GM12878 (cell line): Measurements from ENCODE around the gene DLX1.

Experiments
- EZH2 ChIP-seq: IDR thresholded peaks from 2 replicates; pipeline ENCODE4 v1.6.1; 2012; ENCODE audit warnings: low read depth, mild to moderate bottlenecking, control low read depth, inconsistent platforms, low read length, borderline replicate concordance; ENCODE audit not compliant: control insufficient read depth
- FOS ChIP-seq: IDR thresholded peaks from 3 replicates; pipeline ENCODE4 v1.6.1; 2011; ENCODE audit warnings: borderline replicate concordance; ENCODE audit not compliant: insufficient read length; ENCODE audit errors: extremely low read depth
- HCFC1 ChIP-seq: fragments of 150-350 bp; IDR thresholded peaks from 2 replicates; pipeline ENCODE4 v1.6.1; 2014; ENCODE audit warnings: low read length
- MYC ChIP-seq: IDR thresholded peaks from 2 replicates; pipeline ENCODE4 v1.6.1; 2011; ENCODE audit warnings: mild to moderate bottlenecking, low read length, moderate library complexity, inconsistent platforms; ENCODE audit not compliant: insufficient read depth, insufficient replicate concordance, insufficient read length, severe bottlenecking
- NR2C2 ChIP-seq: IDR thresholded peaks from 2 replicates; pipeline ENCODE4 v1.6.1; 2011; ENCODE audit warnings: borderline replicate concordance, low read depth; ENCODE audit not compliant: control insufficient read depth, insufficient read length
- NR2F1 ChIP-seq: fragments of 450-650 bp; conservative IDR thresholded peaks from 2 replicates; pipeline ENCODE4 v1.6.1; 2017; ENCODE audit warnings: mild to moderate bottlenecking
- TARDBP ChIP-seq: IDR thresholded peaks from 2 replicates; pipeline ENCODE4 v1.6.1; 2016; ENCODE audit warnings: borderline replicate concordance
- ZNF274 ChIP-seq: IDR thresholded peaks from one replicate; pipeline ENCODE4 v1.8.0; 2011; ENCODE audit not compliant: insufficient read length, insufficient read depth
- ZZZ3 ChIP-seq: IDR thresholded peaks from 2 replicates; pipeline ENCODE4 v1.6.1; 2011; ENCODE audit warnings: low read depth; ENCODE audit not compliant: control insufficient read depth, insufficient read length
- TF ChIP-seq, protein P1 (sequence below): fragments of 450-650 bp; IDR thresholded peaks from 2 replicates; pipeline ENCODE4 v1.6.1; 2017; ENCODE audit warnings: mild to moderate bottlenecking
- TF ChIP-seq, protein P2 (sequence below): fragments of 450-650 bp; IDR thresholded peaks from 2 replicates; pipeline ENCODE4 v1.6.1; 2017; ENCODE audit warnings: mild to moderate bottlenecking, moderate library complexity

DNA sequence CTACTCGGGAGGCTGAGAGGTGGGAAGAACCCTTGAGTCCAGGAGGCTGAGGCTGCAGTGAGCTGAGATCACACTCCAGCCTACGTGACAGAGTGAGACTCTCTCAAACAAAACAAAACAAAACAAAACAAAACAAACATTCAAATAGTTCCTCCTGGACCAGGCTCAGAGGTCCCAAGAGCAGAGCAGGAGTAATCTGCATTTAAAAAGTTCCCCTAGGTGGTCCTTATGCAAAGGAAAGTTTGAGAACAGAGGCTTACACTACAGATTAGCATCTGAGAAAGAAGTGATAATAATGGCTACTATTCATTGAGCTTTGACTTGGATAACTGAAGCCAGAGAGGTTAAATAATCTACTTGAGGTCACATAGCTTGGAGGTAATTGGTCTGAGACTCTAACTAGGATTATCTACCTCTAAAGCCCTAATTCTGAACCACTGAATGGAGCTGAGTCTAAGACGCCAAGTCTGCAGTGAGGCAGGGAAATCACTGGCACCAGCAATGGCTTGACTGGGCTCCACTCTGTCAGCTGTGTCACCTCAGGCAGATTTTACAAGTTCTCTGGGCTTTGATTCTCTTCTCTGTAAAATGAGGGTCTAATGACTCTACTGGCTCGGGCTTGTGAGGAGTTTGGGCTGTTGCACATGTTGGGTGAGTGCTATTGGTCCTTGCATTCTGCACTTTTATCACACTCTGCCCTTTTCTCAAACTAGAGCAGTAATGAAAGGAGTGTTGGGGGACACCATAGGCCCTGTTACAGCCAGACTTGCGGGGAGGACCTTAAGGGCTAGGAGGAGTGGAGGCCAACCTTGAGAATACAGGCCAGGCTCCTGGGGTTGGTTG is 46.6 kb downstream of the DLX1 start:
- no peak for TF ChIP-seq MYC
- no peak for TF ChIP-seq ZZZ3
- no peak for TF ChIP-seq TARDBP
- TF ChIP-seq, protein P1, sequence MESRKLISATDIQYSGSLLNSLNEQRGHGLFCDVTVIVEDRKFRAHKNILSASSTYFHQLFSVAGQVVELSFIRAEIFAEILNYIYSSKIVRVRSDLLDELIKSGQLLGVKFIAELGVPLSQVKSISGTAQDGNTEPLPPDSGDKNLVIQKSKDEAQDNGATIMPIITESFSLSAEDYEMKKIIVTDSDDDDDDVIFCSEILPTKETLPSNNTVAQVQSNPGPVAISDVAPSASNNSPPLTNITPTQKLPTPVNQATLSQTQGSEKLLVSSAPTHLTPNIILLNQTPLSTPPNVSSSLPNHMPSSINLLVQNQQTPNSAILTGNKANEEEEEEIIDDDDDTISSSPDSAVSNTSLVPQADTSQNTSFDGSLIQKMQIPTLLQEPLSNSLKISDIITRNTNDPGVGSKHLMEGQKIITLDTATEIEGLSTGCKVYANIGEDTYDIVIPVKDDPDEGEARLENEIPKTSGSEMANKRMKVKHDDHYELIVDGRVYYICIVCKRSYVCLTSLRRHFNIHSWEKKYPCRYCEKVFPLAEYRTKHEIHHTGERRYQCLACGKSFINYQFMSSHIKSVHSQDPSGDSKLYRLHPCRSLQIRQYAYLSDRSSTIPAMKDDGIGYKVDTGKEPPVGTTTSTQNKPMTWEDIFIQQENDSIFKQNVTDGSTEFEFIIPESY, result no peak
- TF ChIP-seq FOS, result no peak
- no peak for TF ChIP-seq NR2C2
- TF ChIP-seq, protein P2, sequence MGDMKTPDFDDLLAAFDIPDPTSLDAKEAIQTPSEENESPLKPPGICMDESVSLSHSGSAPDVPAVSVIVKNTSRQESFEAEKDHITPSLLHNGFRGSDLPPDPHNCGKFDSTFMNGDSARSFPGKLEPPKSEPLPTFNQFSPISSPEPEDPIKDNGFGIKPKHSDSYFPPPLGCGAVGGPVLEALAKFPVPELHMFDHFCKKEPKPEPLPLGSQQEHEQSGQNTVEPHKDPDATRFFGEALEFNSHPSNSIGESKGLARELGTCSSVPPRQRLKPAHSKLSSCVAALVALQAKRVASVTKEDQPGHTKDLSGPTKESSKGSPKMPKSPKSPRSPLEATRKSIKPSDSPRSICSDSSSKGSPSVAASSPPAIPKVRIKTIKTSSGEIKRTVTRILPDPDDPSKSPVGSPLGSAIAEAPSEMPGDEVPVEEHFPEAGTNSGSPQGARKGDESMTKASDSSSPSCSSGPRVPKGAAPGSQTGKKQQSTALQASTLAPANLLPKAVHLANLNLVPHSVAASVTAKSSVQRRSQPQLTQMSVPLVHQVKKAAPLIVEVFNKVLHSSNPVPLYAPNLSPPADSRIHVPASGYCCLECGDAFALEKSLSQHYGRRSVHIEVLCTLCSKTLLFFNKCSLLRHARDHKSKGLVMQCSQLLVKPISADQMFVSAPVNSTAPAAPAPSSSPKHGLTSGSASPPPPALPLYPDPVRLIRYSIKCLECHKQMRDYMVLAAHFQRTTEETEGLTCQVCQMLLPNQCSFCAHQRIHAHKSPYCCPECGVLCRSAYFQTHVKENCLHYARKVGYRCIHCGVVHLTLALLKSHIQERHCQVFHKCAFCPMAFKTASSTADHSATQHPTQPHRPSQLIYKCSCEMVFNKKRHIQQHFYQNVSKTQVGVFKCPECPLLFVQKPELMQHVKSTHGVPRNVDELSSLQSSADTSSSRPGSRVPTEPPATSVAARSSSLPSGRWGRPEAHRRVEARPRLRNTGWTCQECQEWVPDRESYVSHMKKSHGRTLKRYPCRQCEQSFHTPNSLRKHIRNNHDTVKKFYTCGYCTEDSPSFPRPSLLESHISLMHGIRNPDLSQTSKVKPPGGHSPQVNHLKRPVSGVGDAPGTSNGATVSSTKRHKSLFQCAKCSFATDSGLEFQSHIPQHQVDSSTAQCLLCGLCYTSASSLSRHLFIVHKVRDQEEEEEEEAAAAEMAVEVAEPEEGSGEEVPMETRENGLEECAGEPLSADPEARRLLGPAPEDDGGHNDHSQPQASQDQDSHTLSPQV, result no peak
- no peak for TF ChIP-seq EZH2
- TF ChIP-seq NR2F1, result no peak
- TF ChIP-seq ZNF274, result no peak
- TF ChIP-seq HCFC1, result no peak
